Measurements from ENCODE around the gene GIGYF2. TPM values are rescaled to one million over a fixed set of nuclear protein-coding genes. Genes with fewer than 3 reads are reported as not detected.

Gene GIGYF2
- total and polyA plus RNA-seq, 2 of the 13 experiments (the other 11 are each of a cell fraction or from before 2014, with no cell fraction given): 44.9 to 73.5 TPM

DNA sequence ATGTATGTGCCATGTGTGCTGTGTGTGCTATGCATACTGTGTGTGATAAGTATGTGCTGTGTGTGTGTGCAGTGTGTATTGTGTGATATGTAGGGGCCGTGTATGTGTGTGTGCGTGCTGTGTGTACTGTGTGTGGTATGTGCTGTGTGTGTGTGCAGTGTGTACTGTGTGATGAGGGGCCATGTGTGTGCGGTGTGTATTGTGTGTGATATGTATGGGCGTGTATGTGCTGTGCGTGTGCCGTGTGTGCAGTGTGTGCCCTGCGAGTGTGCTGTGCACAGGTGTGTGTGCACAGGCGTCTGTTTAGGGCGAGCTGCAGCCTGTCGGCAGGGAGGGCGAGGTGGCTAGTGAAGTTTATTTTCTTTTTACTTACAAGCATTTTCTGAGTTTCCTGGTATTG, 189.0 kb downstream of the GIGYF2 start (continued):
- TF ChIP-seq LRRFIP1 (CRISPR knock-in tag; conservative IDR thresholded peaks at IDR 0.05) (no peak), ARID4A (CRISPR knock-in tag; IDR thresholded peaks at IDR 0.05; ENCODE audit: borderline replicate concordance) (no peak), IKZF1 (IDR thresholded peaks at IDR 0.05) (0 out of 2 replicates have a peak, but pooled peaks have one; percentile 36), HCFC1 (IDR thresholded peaks at IDR 0.05; ENCODE audit: low read depth, low read length) (no peak), ATRX (CRISPR knock-in tag; IDR thresholded peaks at IDR 0.05; ENCODE audit: borderline replicate concordance) (no peak), FOXP1 (IDR thresholded peaks at IDR 0.05) (no peak), FOXP1 (CRISPR knock-in tag; IDR thresholded peaks at IDR 0.05) (no peak), ATM (IDR thresholded peaks at IDR 0.05; ENCODE audit: borderline replicate concordance) (no peak), ZFP41 (CRISPR knock-in tag; IDR thresholded peaks at IDR 0.05; ENCODE audit: borderline replicate concordance) (no peak), MBD4 (IDR thresholded peaks at IDR 0.05; ENCODE audit: borderline replicate concordance, low read length) (no peak), ZNF569 (CRISPR knock-in tag; IDR thresholded peaks at IDR 0.05; ENCODE audit: borderline replicate concordance) (no peak), HDAC2 (CRISPR knock-in tag; IDR thresholded peaks at IDR 0.05) (no peak), MTA1 (CRISPR knock-in tag; IDR thresholded peaks at IDR 0.05; ENCODE audit: borderline replicate concordance) (no peak), NR2F1 (CRISPR knock-in tag; IDR thresholded peaks at IDR 0.05) (no peak), CBX5 (CRISPR knock-in tag; IDR thresholded peaks at IDR 0.05; ENCODE audit: borderline replicate concordance) (no peak), JUNB (CRISPR knock-in tag; IDR thresholded peaks at IDR 0.05; ENCODE audit: borderline replicate concordance) (0 out of 2 replicates have a peak, but pooled peaks have one; percentile 30), LCORL (IDR thresholded peaks at IDR 0.05) (0 out of 2 replicates have a peak, but pooled peaks have one; percentile 28), LCORL (CRISPR knock-in tag; IDR thresholded peaks at IDR 0.05) (no peak)
- TF ChIP-seq, protein P1, sequence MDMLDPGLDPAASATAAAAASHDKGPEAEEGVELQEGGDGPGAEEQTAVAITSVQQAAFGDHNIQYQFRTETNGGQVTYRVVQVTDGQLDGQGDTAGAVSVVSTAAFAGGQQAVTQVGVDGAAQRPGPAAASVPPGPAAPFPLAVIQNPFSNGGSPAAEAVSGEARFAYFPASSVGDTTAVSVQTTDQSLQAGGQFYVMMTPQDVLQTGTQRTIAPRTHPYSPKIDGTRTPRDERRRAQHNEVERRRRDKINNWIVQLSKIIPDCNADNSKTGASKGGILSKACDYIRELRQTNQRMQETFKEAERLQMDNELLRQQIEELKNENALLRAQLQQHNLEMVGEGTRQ (IDR thresholded peaks at IDR 0.05; ENCODE audit: low read depth, low read length): no peak
- TF ChIP-seq, protein P1 (CRISPR knock-in tag; IDR thresholded peaks at IDR 0.05; ENCODE audit: borderline replicate concordance): no peak
- TF ChIP-seq, protein P2, sequence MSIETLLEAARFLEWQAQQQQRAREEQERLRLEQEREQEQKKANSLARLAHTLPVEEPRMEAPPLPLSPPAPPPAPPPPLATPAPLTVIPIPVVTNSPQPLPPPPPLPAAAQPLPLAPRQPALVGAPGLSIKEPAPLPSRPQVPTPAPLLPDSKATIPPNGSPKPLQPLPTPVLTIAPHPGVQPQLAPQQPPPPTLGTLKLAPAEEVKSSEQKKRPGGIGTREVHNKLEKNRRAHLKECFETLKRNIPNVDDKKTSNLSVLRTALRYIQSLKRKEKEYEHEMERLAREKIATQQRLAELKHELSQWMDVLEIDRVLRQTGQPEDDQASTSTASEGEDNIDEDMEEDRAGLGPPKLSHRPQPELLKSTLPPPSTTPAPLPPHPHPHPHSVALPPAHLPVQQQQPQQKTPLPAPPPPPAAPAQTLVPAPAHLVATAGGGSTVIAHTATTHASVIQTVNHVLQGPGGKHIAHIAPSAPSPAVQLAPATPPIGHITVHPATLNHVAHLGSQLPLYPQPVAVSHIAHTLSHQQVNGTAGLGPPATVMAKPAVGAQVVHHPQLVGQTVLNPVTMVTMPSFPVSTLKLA (IDR thresholded peaks at IDR 0.05): peak; percentile 37; the same call in 1 of the 2 replicates
